ENCODE results near the gene CDIPT. TPM values are rescaled to one million over a fixed set of nuclear protein-coding genes. Genes with fewer than 3 reads are reported as not detected.

Gene CDIPT
- total RNA-seq, 3 donors from 2014 or later (not counting 1 experiment from before 2014, with no cell fraction given): 42.3 to 66.9 (median 53.0) TPM

DNA sequence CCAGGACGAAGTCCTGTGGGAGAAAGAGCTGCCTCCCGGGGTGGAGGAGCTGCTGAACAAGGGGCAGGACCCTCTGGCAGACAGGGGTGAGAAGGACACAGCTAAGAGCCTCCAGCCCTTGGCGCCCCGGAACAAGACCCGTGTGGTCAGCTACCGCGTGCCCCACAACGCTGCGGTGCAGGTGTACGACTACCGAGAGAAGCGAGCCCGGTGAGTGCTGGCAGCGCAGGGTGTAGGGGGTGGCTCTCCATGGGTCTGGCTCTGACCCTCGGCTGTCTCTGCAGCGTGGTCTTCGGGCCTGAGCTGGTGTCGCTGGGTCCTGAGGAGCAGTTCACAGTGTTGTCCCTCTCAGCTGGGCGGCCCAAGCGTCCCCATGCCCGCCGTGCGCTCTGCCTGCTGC lies 21.4 kb downstream of the CDIPT start:
- ATAC-seq (no peak), DNase-seq (no peak)
- Mint-ChIP-seq H3K27ac (no peak overlapping the region), H3K36me3 (no peaks in the 10 kb centered on the region), H3K4me3 (no peak overlapping the region), H3K27me3 (ENCODE audit: low read depth in 2 of 2) (no peaks in the 10 kb centered on the region), H3K9me3 (no peaks in the 10 kb centered on the region), H3K4me1 (no peaks in the 10 kb centered on the region)
- no peaks in the 10 kb centered on the region for H3K4me1 ChIP-seq (ENCODE audit: control insufficient read depth, insufficient read depth, low read length)
- peaks cover 61% of the 10 kb centered on the region for H3K36me3 ChIP-seq (ENCODE audit: control insufficient read depth, insufficient read depth, low read length)
- no peak overlapping the region for H3K27ac ChIP-seq (ENCODE audit: low read length)
- intact Hi-C loops (cut with micrococcal nuclease): no loop called here
- no peak overlapping the region for H3K4me3 ChIP-seq (ENCODE audit: low read length)
- no peaks in the 10 kb centered on the region for H3K27me3 ChIP-seq (ENCODE audit: control insufficient read depth, insufficient read depth, low read length)
- 96% methylated on average over 23 of the region's 23 CpGs for WGBS (ENCODE audit: insufficient coverage)
- TF ChIP-seq, protein P1, sequence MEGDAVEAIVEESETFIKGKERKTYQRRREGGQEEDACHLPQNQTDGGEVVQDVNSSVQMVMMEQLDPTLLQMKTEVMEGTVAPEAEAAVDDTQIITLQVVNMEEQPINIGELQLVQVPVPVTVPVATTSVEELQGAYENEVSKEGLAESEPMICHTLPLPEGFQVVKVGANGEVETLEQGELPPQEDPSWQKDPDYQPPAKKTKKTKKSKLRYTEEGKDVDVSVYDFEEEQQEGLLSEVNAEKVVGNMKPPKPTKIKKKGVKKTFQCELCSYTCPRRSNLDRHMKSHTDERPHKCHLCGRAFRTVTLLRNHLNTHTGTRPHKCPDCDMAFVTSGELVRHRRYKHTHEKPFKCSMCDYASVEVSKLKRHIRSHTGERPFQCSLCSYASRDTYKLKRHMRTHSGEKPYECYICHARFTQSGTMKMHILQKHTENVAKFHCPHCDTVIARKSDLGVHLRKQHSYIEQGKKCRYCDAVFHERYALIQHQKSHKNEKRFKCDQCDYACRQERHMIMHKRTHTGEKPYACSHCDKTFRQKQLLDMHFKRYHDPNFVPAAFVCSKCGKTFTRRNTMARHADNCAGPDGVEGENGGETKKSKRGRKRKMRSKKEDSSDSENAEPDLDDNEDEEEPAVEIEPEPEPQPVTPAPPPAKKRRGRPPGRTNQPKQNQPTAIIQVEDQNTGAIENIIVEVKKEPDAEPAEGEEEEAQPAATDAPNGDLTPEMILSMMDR (IDR thresholded peaks at IDR 0.05): no peak
- no peaks in the 10 kb centered on the region for H3K9me3 ChIP-seq (ENCODE audit: control insufficient read depth, insufficient read depth, low read length)

DNA sequence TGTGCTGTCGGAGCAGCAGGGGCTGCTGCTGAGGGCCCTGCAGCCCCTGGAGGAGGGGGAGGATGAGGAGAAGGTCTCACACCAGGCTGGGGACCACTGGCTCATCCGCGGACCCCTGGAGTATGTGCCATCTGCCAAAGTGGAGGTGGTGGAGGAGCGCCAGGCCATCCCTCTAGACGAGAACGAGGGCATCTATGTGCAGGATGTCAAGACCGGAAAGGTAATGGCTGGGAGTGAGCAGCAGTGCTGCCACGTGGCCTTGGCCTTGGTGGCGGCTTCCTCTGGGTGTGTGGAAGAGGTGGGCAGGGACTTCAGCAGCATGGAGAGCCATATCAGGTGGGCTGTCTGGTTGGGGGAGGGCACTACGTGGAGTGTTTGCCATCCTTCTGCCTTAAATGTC lies 22.8 kb downstream of the CDIPT start:
- intact Hi-C loops (cut with micrococcal nuclease): no loop called here
- Histone ChIP-seq H3K27ac (ENCODE audit: low read length) (no peak overlapping the region), H3K4me1 (ENCODE audit: control insufficient read depth, insufficient read depth, low read length) (no peaks in the 10 kb centered on the region), H3K4me3 (ENCODE audit: low read length) (no peak overlapping the region), H3K27me3 (ENCODE audit: control insufficient read depth, insufficient read depth, low read length) (no peaks in the 10 kb centered on the region), H3K36me3 (ENCODE audit: control insufficient read depth, insufficient read depth, low read length) (peaks cover 56% of the 10 kb centered on the region), H3K9me3 (ENCODE audit: control insufficient read depth, insufficient read depth, low read length) (no peaks in the 10 kb centered on the region)
- no peaks in the 10 kb centered on the region for H3K4me1 Mint-ChIP-seq
- DNase-seq (no peak), ATAC-seq (no peak)
- H3K36me3 Mint-ChIP-seq: no peaks in the 10 kb centered on the region
- TF ChIP-seq, protein P1 (IDR thresholded peaks at IDR 0.05): no peak
- WGBS (ENCODE audit: insufficient coverage): 96% methylated on average over 10 of the region's 10 CpGs
- no peak overlapping the region for H3K4me3 Mint-ChIP-seq
- no peaks in the 10 kb centered on the region for H3K27me3 Mint-ChIP-seq (ENCODE audit: low read depth in 2 of 2)
- H3K27ac Mint-ChIP-seq: no peak overlapping the region
- H3K9me3 Mint-ChIP-seq: no peaks in the 10 kb centered on the region

DNA sequence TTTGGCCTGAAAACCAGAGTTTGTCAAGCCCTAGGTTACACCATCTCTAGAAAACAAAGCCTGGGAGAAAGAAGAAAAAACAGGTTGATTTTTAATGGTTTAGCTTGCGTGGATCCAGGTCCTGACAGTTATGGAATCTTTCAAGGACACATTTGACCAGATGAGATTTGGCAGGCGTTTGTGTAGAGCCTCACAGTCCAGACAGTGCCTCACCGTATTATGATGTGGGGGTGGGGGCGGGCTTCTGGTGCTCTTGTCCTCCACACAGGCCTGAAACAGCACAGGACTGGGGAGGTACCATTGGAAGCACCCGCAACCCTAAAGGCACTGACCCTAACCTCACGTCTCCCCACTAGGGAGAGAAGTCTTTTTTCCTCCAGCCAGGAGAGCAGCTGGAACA lies 23.2 kb downstream of the CDIPT start:
- Histone ChIP-seq H3K27me3 (ENCODE audit: control insufficient read depth, insufficient read depth, low read length) (no peaks in the 10 kb centered on the region), H3K4me3 (ENCODE audit: low read length) (no peak overlapping the region), H3K36me3 (ENCODE audit: control insufficient read depth, insufficient read depth, low read length) (peaks cover 55% of the 10 kb centered on the region), H3K4me1 (ENCODE audit: control insufficient read depth, insufficient read depth, low read length) (no peaks in the 10 kb centered on the region), H3K9me3 (ENCODE audit: control insufficient read depth, insufficient read depth, low read length) (no peaks in the 10 kb centered on the region), H3K27ac (ENCODE audit: low read length) (no peak overlapping the region)
- H3K27ac Mint-ChIP-seq: no peak overlapping the region
- no peaks in the 10 kb centered on the region for H3K27me3 Mint-ChIP-seq (ENCODE audit: low read depth in 2 of 2)
- ATAC-seq (no peak), DNase-seq (no peak)
- no peaks in the 10 kb centered on the region for H3K36me3 Mint-ChIP-seq
- H3K9me3 Mint-ChIP-seq: no peaks in the 10 kb centered on the region
- WGBS (ENCODE audit: insufficient coverage): 95% methylated on average over 4 of the region's 6 CpGs
- intact Hi-C loops (cut with micrococcal nuclease): no loop called here
- no peak overlapping the region for H3K4me3 Mint-ChIP-seq
- H3K4me1 Mint-ChIP-seq: no peaks in the 10 kb centered on the region
- TF ChIP-seq, protein P1 (IDR thresholded peaks at IDR 0.05): no peak

DNA sequence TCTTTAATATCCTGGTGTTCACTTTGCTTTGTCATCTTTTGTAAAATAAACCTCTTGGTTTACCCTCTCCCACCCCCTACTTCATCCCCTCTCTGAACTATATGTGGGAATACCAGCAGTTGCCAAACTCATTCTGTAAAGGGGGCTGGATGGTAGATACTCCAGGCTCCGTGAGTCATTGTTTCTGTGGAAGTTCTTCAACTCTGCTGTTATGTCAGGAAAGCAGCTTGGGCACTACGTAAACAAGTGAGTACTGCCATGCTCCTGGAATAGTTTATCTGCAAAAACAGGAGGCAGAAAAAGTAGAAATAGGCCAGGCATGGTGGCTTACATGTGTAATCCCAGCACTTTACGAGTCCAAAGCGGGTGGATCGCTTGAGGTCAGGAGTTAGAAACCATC lies 25.2 kb downstream of the CDIPT start:
- TF ChIP-seq, protein P1 (IDR thresholded peaks at IDR 0.05): no peak
- intact Hi-C loops (cut with micrococcal nuclease): no loop called here
- H3K36me3 ChIP-seq (ENCODE audit: control insufficient read depth, insufficient read depth, low read length): peaks cover 68% of the 10 kb centered on the region
- H3K4me1 ChIP-seq (ENCODE audit: control insufficient read depth, insufficient read depth, low read length): no peaks in the 10 kb centered on the region
- WGBS (ENCODE audit: insufficient coverage): 97% methylated on average over 5 of the region's 5 CpGs
- H3K4me1 Mint-ChIP-seq: no peaks in the 10 kb centered on the region
- no peak overlapping the region for H3K27ac ChIP-seq (ENCODE audit: low read length)
- no peak overlapping the region for H3K4me3 Mint-ChIP-seq
- no peaks in the 10 kb centered on the region for H3K9me3 ChIP-seq (ENCODE audit: control insufficient read depth, insufficient read depth, low read length)
- H3K4me3 ChIP-seq (ENCODE audit: low read length): no peak overlapping the region
- no peaks in the 10 kb centered on the region for H3K9me3 Mint-ChIP-seq
- no peaks in the 10 kb centered on the region for H3K27me3 ChIP-seq (ENCODE audit: control insufficient read depth, insufficient read depth, low read length)
- DNase-seq (no peak), ATAC-seq (no peak)
- H3K27ac Mint-ChIP-seq: no peak overlapping the region
- H3K36me3 Mint-ChIP-seq: no peaks in the 10 kb centered on the region
- H3K27me3 Mint-ChIP-seq (ENCODE audit: low read depth in 2 of 2): no peaks in the 10 kb centered on the region

Measured in natural killer cell (primary cell).